WTC11 (cell line): ENCODE data around the gene SETD1A. TPM values are rescaled to one million over a fixed set of nuclear protein-coding genes. Genes with fewer than 3 reads are reported as not detected.

ENCODE experiments used
- ATAC-seq: fragments of 200-7000 bp; cut with Tn5 transposase; 2 replicates; pipeline ENCODE4 v1.10.0; 2021; ENCODE audit warnings: mild to moderate bottlenecking, moderate library complexity
- CTCF ChIA-PET: fragments of 300-600 bp; sonication (Branson Sonifier 250); formaldehyde crosslinking; loops from one replicate; lab custom pipeline; 2021; ENCODE audit warnings: antibody characterized with exemption; lab: Charles Lee
- POLR2A ChIA-PET: fragments of 350-600 bp; sonication (Branson Sonifier 250); formaldehyde crosslinking; loops from one replicate; lab custom pipeline; 2021; ENCODE audit warnings: antibody characterized with exemption; lab: Charles Lee
- DNase-seq: peaks from one replicate; pipeline ENCODE4 v3.0.0; 2021; ENCODE audit warnings: low spot score
- H3K27ac Mint-ChIP-seq: 2 replicates; pipeline ENCODE4 v1.8.0; 2021; ENCODE audit warnings: mixed read lengths
- H3K27me3 Mint-ChIP-seq: 2 replicates; pipeline ENCODE4 v1.8.0; 2021; ENCODE audit warnings: low read depth, mild to moderate bottlenecking, moderate library complexity, mixed read lengths
- H3K36me3 Mint-ChIP-seq: 2 replicates; pipeline ENCODE4 v1.8.0; 2021; ENCODE audit warnings: mixed read lengths
- H3K4me1 Mint-ChIP-seq: 2 replicates; pipeline ENCODE4 v1.8.0; 2022; ENCODE audit warnings: mixed read lengths
- H3K4me3 Mint-ChIP-seq: 2 replicates; pipeline ENCODE4 v1.8.0; 2021; ENCODE audit warnings: mild to moderate bottlenecking, moderate library complexity, mixed read lengths
- H3K9me3 Mint-ChIP-seq: 2 replicates; pipeline ENCODE4 v1.8.0; 2021; ENCODE audit warnings: mixed read lengths
- ATF1 ChIP-seq: sonication (generic); formaldehyde crosslinking; IDR thresholded peaks from 2 replicates; pipeline ENCODE4 v1.8.1; 2023; ENCODE audit warnings: mild to moderate bottlenecking, moderate library complexity, missing genetic modification reagents
- CREB1 ChIP-seq: sonication (generic); formaldehyde crosslinking; IDR thresholded peaks from 2 replicates; pipeline ENCODE4 v1.8.0; 2023; ENCODE audit warnings: mild to moderate bottlenecking, missing genetic modification reagents
- E2F4 ChIP-seq: sonication (generic); formaldehyde crosslinking; IDR thresholded peaks from 2 replicates; pipeline ENCODE4 v1.8.1; 2022; ENCODE audit warnings: low read depth, mild to moderate bottlenecking, moderate library complexity, missing genetic modification reagents, borderline replicate concordance
- E2F5 ChIP-seq: sonication (generic); formaldehyde crosslinking; IDR thresholded peaks from 2 replicates; pipeline ENCODE4 v1.8.1; 2022; ENCODE audit warnings: mild to moderate bottlenecking, moderate library complexity, missing genetic modification reagents
- GRHL2 ChIP-seq: fragments of 250-450 bp; sonication (Bioruptor Pico); IDR thresholded peaks from 2 replicates; pipeline ENCODE4 v1.8.0; 2022; ENCODE audit warnings: mild to moderate bottlenecking, moderate library complexity; ENCODE audit not compliant: insufficient replicate concordance, severe bottlenecking
- HMGA2 ChIP-seq: fragments of 250-450 bp; sonication (Bioruptor Pico); IDR thresholded peaks from 2 replicates; pipeline ENCODE4 v1.4.0; 2021; ENCODE audit warnings: mild to moderate bottlenecking, moderate library complexity
- HMGXB4 ChIP-seq: sonication (generic); formaldehyde crosslinking; IDR thresholded peaks from 2 replicates; pipeline ENCODE4 v1.8.1; 2023; ENCODE audit warnings: mild to moderate bottlenecking, moderate library complexity, missing genetic modification reagents
- IRF1 ChIP-seq: sonication (generic); formaldehyde crosslinking; IDR thresholded peaks from 2 replicates; pipeline ENCODE4 v1.8.0; 2023; ENCODE audit warnings: missing genetic modification reagents
- JAZF1 ChIP-seq: fragments of 250-450 bp; sonication (Bioruptor Pico); IDR thresholded peaks from 2 replicates; pipeline ENCODE4 v1.9.0; 2021; ENCODE audit warnings: moderate library complexity, mild to moderate bottlenecking, inconsistent platforms
- KAT7 ChIP-seq: sonication (generic); formaldehyde crosslinking; IDR thresholded peaks from 2 replicates; pipeline ENCODE4 v1.8.1; 2023; ENCODE audit warnings: missing genetic modification reagents, mild to moderate bottlenecking, borderline replicate concordance
- NR1H2 ChIP-seq: sonication (generic); formaldehyde crosslinking; IDR thresholded peaks from 2 replicates; pipeline ENCODE4 v1.9.0; 2021; ENCODE audit warnings: mild to moderate bottlenecking, moderate library complexity, missing genetic modification reagents
- OVOL2 ChIP-seq: fragments of 250-450 bp; sonication (Bioruptor Pico); IDR thresholded peaks from 2 replicates; pipeline ENCODE4 v1.9.0; 2021; ENCODE audit warnings: mild to moderate bottlenecking, borderline replicate concordance
- USF1 ChIP-seq: sonication (generic); formaldehyde crosslinking; IDR thresholded peaks from 2 replicates; pipeline ENCODE4 v1.8.0; 2022; ENCODE audit warnings: mild to moderate bottlenecking, missing genetic modification reagents
- USF2 ChIP-seq: sonication (generic); formaldehyde crosslinking; IDR thresholded peaks from 2 replicates; pipeline ENCODE4 v1.8.1; 2023; ENCODE audit warnings: mild to moderate bottlenecking, missing genetic modification reagents, moderate library complexity
- total RNA-seq: library from RNA; stranded (reverse); gene quantifications from 3 replicates; pipeline ENCODE4 v1.2.3, GENCODE V29; 2021

SETD1A gene
- total RNA-seq, 1 experiment from 2014 or later: 31.1 TPM

- no peak for TF ChIP-seq IRF1 (CRISPR knock-in tag)
These were observed 63.0 kb downstream of the SETD1A start (continued) for GRCh38 chr16:31020536-31020935.

GRCh38 chr16:31022544-31023251 lies 65.1 kb downstream of the SETD1A start:
- no peak for ATAC-seq
- no peak overlapping the region; the same call in 1 of the 2 replicates for H3K27ac Mint-ChIP-seq
- ChIA-PET POLR2A (interaction anchor here (1.1 kb wide), 1 partner anchor 51 kb away, joined by 7 read pairs; the partner anchor contains the start of genes ZNF646 and ZNF668), CTCF (interaction anchor here (1.7 to 3.2 kb wide), 2 partner anchors 19 to 38 kb away, joined by 8 to 11 read pairs; partner anchors contain the start of gene HSD3B7)
- no peak for DNase-seq
- H3K27me3 Mint-ChIP-seq: no peaks in the 10 kb centered on the region
- H3K4me1 Mint-ChIP-seq: peaks cover 4% of the 10 kb centered on the region; the same call in 1 of the 2 replicates
- no peaks in the 10 kb centered on the region for H3K9me3 Mint-ChIP-seq
- TF ChIP-seq ATF1 (CRISPR knock-in tag): no peak
- TF ChIP-seq JAZF1 (CRISPR knock-in tag): no peak
- TF ChIP-seq CREB1 (CRISPR knock-in tag): no peak
- TF ChIP-seq, all 79 proteins: peak for 0
- Mint-ChIP-seq H3K36me3 (no peaks in the 10 kb centered on the region), H3K4me3 (no peak overlapping the region)

- ATAC-seq: no peak
- no peaks in the 10 kb centered on the region for H3K27me3 Mint-ChIP-seq
- TF ChIP-seq USF1 (CRISPR knock-in tag) (no peak), E2F5 (CRISPR knock-in tag) (no peak), KAT7 (no peak), OVOL2 (CRISPR knock-in tag) (no peak), NR1H2 (no peak), HMGA2 (no peak), GRHL2 (CRISPR knock-in tag) (no peak), USF2 (CRISPR knock-in tag) (no peak), HMGXB4 (CRISPR knock-in tag) (no peak), E2F4 (no peak)
- POLR2A ChIA-PET: interaction anchor here (1.1 kb wide), 1 partner anchor 50 kb away, joined by 7 read pairs; the partner anchor contains the start of genes ZNF646 and ZNF668
- no peak overlapping the region for H3K4me3 Mint-ChIP-seq
- H3K27ac Mint-ChIP-seq: no peak overlapping the region
- DNase-seq: no peak
- H3K4me1 Mint-ChIP-seq: peaks cover 4% of the 10 kb centered on the region; the same call in 1 of the 2 replicates
- no peaks in the 10 kb centered on the region for H3K36me3 Mint-ChIP-seq
- H3K9me3 Mint-ChIP-seq: no peaks in the 10 kb centered on the region
- CTCF ChIA-PET: interaction anchor here (1.7 to 3.2 kb wide), 2 partner anchors 19 to 38 kb away, joined by 8 to 11 read pairs; partner anchors contain the start of gene HSD3B7
These were observed 65.7 kb downstream of the SETD1A start for GRCh38 chr16:31023252-31023602.
